Mucosa of descending colon (tissue), 3 donors: Measurements from ENCODE around the gene NBPF26. TPM values are rescaled to one million over a fixed set of nuclear protein-coding genes. Genes with fewer than 3 reads are reported as not detected.
"Not testable (repeated sequence)": the region's sequence is repeated elsewhere in the genome, so short reads cannot be mapped to it uniquely, and the experiment has no call there.

Experiments used
- ATAC-seq: fragments of 200-7000 bp; cut with Tn5 transposase; one replicate; pipeline ENCODE4 v1.9.1; 2020; ENCODE audit warnings: mild to moderate bottlenecking, moderate library complexity
- DNase-seq, 3 donors: peaks; one replicate each; pipeline ENCODE4 v3.0.0-alpha.2; 2020
- H3K36me3 ChIP-seq: fragments of 200-600 bp; one replicate; pipeline ENCODE4 v1.8.0; 2021; ENCODE audit warnings: low read depth, mild to moderate bottlenecking
- H3K4me1 ChIP-seq: fragments of 200-600 bp; one replicate; pipeline ENCODE4 v1.8.0; 2021; ENCODE audit warnings: low read depth, mild to moderate bottlenecking
- H3K4me3 ChIP-seq: fragments of 200-600 bp; one replicate; pipeline ENCODE4 v1.8.0; 2021; ENCODE audit warnings: mild to moderate bottlenecking
- H3K9me3 ChIP-seq: fragments of 200-600 bp; one replicate; pipeline ENCODE4 v1.8.0; 2021; ENCODE audit warnings: mild to moderate bottlenecking
- intact Hi-C, 2 donors: fragments of 100-400 bp; cut with DNase I in 1 of 2; cut with micrococcal nuclease in 1 of 2; formaldehyde crosslinking; loops; one replicate each; pipeline versions ENCODE4 v1.11.0 to v1.11.1; 2022; cut with DNase I, micrococcal nuclease
- long read RNA-seq, 2 donors: library from polyadenylated mRNA; unstranded; transcript quantifications; one replicate each; pipeline ENCODE4 v2.0.0, GENCODE V29; 2019 to 2021
- total RNA-seq, 3 donors: library from RNA; stranded (reverse); fragmentation: NEBNext Ultra II Directional in 2 of 3; extraction: Animal tissue kit (Norgen Biotek cat#: 25700) in 2 of 3; gene quantifications; one replicate each; pipeline versions ENCODE4 v1.2.1 to v1.2.4, GENCODE V29; 2021 to 2023
- donor health status: DM: no; HTN: no; CAD: no; lungs with moderate emphysema.
- donor health status: DM: no; HTN: no; CAD: no.
- donor health status: DM: no; HTN: yes; CAD: no.

NBPF26 gene
- 10 to 100 TPM in 2 of 3 donors, 1 to 10 TPM in 1; 8.0 to 31.3 (median 12.4) TPM for total RNA-seq
- long read RNA-seq, donor 1, partial matches to known transcripts = 3 of 5 reads
- long read RNA-seq, donor 1, other reads (novel, unspliced or antisense) = 2 of 5 reads
- long read RNA-seq, donor 2, partial matches to known transcripts = 1 of 1 reads
- long read RNA-seq, donor 2, other reads (novel, unspliced or antisense) = 0 of 1 reads

DNA sequence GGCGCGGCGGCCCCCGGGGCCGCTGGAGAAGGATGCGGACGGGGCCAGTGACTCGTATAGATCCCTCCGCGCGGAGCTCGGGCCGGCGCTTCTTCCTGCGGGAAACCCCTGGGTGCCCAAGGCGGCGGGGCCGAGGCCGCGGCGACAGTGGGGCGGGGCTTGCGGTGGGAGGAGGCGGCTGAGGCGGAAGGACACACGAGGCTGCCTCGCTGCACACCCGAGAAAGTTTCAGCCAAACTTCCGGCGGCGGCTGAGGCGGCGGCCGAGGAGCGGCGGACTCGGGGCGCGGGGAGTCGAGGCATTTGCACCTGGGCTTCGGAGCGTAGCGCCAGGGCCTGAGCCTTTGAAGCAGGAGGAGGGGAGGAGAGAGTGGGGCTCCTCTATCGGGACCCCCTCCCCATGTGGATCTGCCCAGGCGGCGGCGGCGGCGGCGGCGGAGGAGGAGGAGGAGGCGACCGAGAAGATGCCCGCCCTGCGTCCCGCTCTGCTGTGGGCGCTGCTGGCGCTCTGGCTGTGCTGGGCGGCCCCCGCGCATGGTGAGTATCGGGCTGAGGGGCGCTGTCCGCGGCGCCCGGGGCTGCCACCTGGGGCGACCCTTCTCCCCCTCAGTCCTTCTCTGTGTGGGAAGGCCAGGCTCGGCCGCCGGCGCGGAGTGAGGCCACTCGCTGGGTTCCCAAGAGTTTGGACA, at the start of gene NBPF26:
NBPF26 (plus strand) TSS at position 231 of the 688 bp plus-strand sequence.
- H3K4me3 ChIP-seq = peak within 1 kb of the TSS; percentile 32
- ATAC-seq = peak; percentile 84
- H3K36me3 ChIP-seq, intact Hi-C loops, H3K9me3 ChIP-seq, H3K4me1 ChIP-seq: not testable (repeated sequence)
- DNase-seq = peak; percentile 70 to 89 (median 85)

- ATAC-seq, DNase-seq, H3K9me3 ChIP-seq, H3K4me1 ChIP-seq, H3K36me3 ChIP-seq, intact Hi-C loops, H3K4me3 ChIP-seq: not testable (repeated sequence)
These were observed 43.5 kb upstream of the NBPF26 start for GRCh38 chr1:120680106-120680819.

DNA sequence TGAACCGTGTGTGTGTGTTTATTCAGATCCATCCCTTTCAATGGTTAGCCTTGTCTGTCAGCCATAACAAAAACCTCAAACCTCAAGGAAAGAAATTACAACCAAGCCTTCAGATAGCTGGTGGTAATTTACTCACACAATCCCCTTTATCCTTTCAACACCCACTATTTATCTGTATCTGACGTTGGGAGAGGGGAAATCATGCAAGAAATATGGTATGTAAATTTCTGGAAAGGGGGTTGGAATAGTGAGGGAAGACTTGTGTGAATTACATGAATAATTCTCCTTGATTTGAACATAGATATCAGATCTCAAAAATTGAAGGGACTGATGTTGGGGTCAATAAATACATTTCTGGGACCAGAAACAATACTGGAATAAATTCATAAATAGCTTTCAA, 42.8 kb upstream of the NBPF26 start:
- H3K4me1 ChIP-seq, ATAC-seq, DNase-seq, H3K9me3 ChIP-seq, intact Hi-C loops, H3K4me3 ChIP-seq, H3K36me3 ChIP-seq: not testable (repeated sequence)

DNA sequence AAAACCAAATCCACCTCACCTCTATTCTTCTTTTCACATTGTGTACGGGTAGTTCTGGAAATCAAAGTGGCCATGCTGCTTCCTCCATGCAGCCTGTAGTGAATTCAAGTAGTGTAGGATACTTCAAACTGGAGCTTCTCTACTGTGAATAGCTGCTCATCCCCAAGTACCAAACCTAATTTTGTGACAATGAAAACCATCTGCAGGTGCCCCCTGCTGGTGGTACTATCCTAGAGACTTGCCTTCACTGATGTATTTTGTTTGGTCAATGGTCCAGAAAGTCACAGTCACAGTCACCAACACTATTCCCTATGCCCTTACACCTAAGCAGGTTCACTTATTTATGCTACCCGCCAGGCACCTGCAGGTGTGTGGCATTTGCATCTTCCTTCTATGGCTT, 39.3 kb upstream of the NBPF26 start:
- DNase-seq, intact Hi-C loops, H3K4me1 ChIP-seq, H3K9me3 ChIP-seq, H3K36me3 ChIP-seq, H3K4me3 ChIP-seq: not testable (repeated sequence)
- peak; percentile 77 for ATAC-seq

- intact Hi-C loops, ATAC-seq: not testable (repeated sequence)
These were observed 38.1 kb upstream of the NBPF26 start for GRCh38 chr1:120685622-120686021.

GRCh38 chr1:120687250-120687649, 36.5 kb upstream of the NBPF26 start:
- ATAC-seq, intact Hi-C loops, H3K36me3 ChIP-seq, H3K4me3 ChIP-seq, H3K4me1 ChIP-seq, DNase-seq, H3K9me3 ChIP-seq: not testable (repeated sequence)

More at GRCh38 chr1:120685622-120686021, 38.1 kb upstream of the NBPF26 start:
- DNase-seq, H3K9me3 ChIP-seq, H3K36me3 ChIP-seq, H3K4me1 ChIP-seq, H3K4me3 ChIP-seq: not testable (repeated sequence)

- ATAC-seq = peak; percentile 74
These were observed 22.8 kb upstream of the NBPF26 start for GRCh38 chr1:120700807-120701562.

GRCh38 chr1:120723358-120723714, 409 bp upstream of the NBPF26 start:
- H3K36me3 ChIP-seq, H3K4me1 ChIP-seq, H3K9me3 ChIP-seq, H3K4me3 ChIP-seq, intact Hi-C loops, DNase-seq: not testable (repeated sequence)
- peak; percentile 47 for ATAC-seq

More at GRCh38 chr1:120700807-120701562, 22.8 kb upstream of the NBPF26 start:
- H3K9me3 ChIP-seq, intact Hi-C loops, H3K4me3 ChIP-seq, H3K4me1 ChIP-seq, DNase-seq, H3K36me3 ChIP-seq: not testable (repeated sequence)

GRCh38 chr1:120724507-120724906, 762 bp downstream of the NBPF26 start:
- intact Hi-C loops, ATAC-seq, H3K36me3 ChIP-seq, H3K4me1 ChIP-seq, H3K9me3 ChIP-seq: not testable (repeated sequence)
- DNase-seq = peak in 2 of 3 donors; percentile 23 to 43
- peak overlapping the region; percentile 32 for H3K4me3 ChIP-seq

- ATAC-seq, intact Hi-C loops, DNase-seq, H3K9me3 ChIP-seq, H3K4me1 ChIP-seq, H3K36me3 ChIP-seq, H3K4me3 ChIP-seq: not testable (repeated sequence)
These were observed 5.1 kb downstream of the NBPF26 start for GRCh38 chr1:120728811-120729210.

- intact Hi-C loops = not testable (repeated sequence)
These were observed 45.3 kb downstream of the NBPF26 start for GRCh38 chr1:120769090-120769489.

GRCh38 chr1:120805452-120805851, 81.7 kb downstream of the NBPF26 start:
- H3K4me1 ChIP-seq, DNase-seq, ATAC-seq, H3K4me3 ChIP-seq, intact Hi-C loops, H3K36me3 ChIP-seq, H3K9me3 ChIP-seq: not testable (repeated sequence)

More at GRCh38 chr1:120769090-120769489, 45.3 kb downstream of the NBPF26 start:
- peak in 1 of 3 donors; percentile 16 for DNase-seq
- not testable (repeated sequence) for H3K36me3 ChIP-seq, H3K9me3 ChIP-seq, H3K4me3 ChIP-seq, H3K4me1 ChIP-seq, ATAC-seq

GRCh38 chr1:120811822-120812221, 88.1 kb downstream of the NBPF26 start:
- ATAC-seq, H3K4me1 ChIP-seq, intact Hi-C loops, H3K36me3 ChIP-seq, H3K9me3 ChIP-seq, H3K4me3 ChIP-seq: not testable (repeated sequence)
- peak in 2 of 3 donors; percentile 5 to 30 for DNase-seq

DNA sequence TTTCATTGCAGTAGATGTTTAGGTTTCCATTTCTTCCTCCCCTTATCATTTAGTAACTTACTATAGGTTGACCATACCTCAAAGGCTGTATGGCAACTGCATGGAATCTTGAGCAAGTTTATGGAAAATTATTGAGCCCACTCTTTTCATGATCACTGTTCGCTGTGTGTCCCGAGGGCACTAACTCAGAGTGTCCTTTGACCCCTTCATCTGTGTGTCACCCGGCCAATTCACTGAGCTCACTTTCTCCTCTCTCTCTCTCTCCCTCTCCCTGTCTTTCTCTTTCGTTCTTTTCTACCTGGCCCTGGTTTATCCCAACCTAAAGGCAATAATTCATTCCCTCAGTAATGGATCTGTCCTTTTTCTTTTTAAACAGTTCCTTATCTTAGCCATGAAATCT, 101.3 kb downstream of the NBPF26 start:
- DNase-seq, H3K36me3 ChIP-seq, H3K4me1 ChIP-seq, H3K4me3 ChIP-seq, ATAC-seq, intact Hi-C loops, H3K9me3 ChIP-seq: not testable (repeated sequence)
